Stimulated activated CD4-positive, alpha-beta T cell treated with anti-CD3 and anti-CD28 coated beads, Interleukin-2, amount 100 ng/mL, for 4 hours (primary cell): Measurements from ENCODE around the gene FLNB.

ENCODE experiments used
- DNase-seq: peaks from one replicate; pipeline ENCODE4 v3.0.0-alpha.2; 2020; ENCODE audit warnings: low read depth

Gene FLNB

GRCh38 chr3:58135712-58136543 is 127.7 kb downstream of the FLNB start:
- no peak for DNase-seq

GRCh38 chr3:58137306-58137705 is 129.1 kb downstream of the FLNB start:
- DNase-seq, result no peak

GRCh38 chr3:58141766-58142345 is 133.6 kb downstream of the FLNB start:
- DNase-seq, result no peak

GRCh38 chr3:58143417-58144055 is 135.3 kb downstream of the FLNB start:
- no peak for DNase-seq

- no peak for DNase-seq
These were observed 136.5 kb downstream of the FLNB start for GRCh38 chr3:58144478-58145325.

- no peak for DNase-seq
These were observed 139.8 kb downstream of the FLNB start for GRCh38 chr3:58148049-58148448.

- no peak for DNase-seq
These were observed 142.0 kb downstream of the FLNB start for GRCh38 chr3:58150130-58150809.

GRCh38 chr3:58150810-58151199 is 142.6 kb downstream of the FLNB start:
- DNase-seq, result no peak

- no peak for DNase-seq
These were observed 143.4 kb downstream of the FLNB start for GRCh38 chr3:58151637-58152036.

- no peak for DNase-seq
These were observed 144.2 kb downstream of the FLNB start for GRCh38 chr3:58152225-58153015.

- DNase-seq, result no peak
These were observed 145.1 kb downstream of the FLNB start for GRCh38 chr3:58153371-58153770.

- DNase-seq, result no peak
These were observed 146.6 kb downstream of the FLNB start for GRCh38 chr3:58154626-58155449.

GRCh38 chr3:58155838-58156237 is 147.6 kb downstream of the FLNB start:
- no peak for DNase-seq

GRCh38 chr3:58157700-58158099 is 149.5 kb downstream of the FLNB start:
- no peak for DNase-seq

GRCh38 chr3:58158442-58159153 is 150.4 kb downstream of the FLNB start:
- no peak for DNase-seq

GRCh38 chr3:58160399-58160798 is 152.2 kb downstream of the FLNB start:
- no peak for DNase-seq

- DNase-seq, result no peak
These were observed 153.5 kb downstream of the FLNB start for GRCh38 chr3:58161435-58162398.

GRCh38 chr3:58163234-58163633 is 155.0 kb downstream of the FLNB start:
- DNase-seq, result no peak
